HG03378 (cell line): ENCODE results near the gene TBC1D22A.
"Not testable (repeated sequence)": the region's sequence is repeated elsewhere in the genome, so short reads cannot be mapped to it uniquely, and the experiment has no call there.

Experiments used
- ATAC-seq: cut with Tn5 transposase; IDR thresholded peaks from one replicate; pipeline ENCODE4 v1.9.1; 2021; ENCODE audit warnings: mild to moderate bottlenecking, moderate library complexity; ENCODE audit not compliant: unreplicated experiment

The TBC1D22A gene

DNA sequence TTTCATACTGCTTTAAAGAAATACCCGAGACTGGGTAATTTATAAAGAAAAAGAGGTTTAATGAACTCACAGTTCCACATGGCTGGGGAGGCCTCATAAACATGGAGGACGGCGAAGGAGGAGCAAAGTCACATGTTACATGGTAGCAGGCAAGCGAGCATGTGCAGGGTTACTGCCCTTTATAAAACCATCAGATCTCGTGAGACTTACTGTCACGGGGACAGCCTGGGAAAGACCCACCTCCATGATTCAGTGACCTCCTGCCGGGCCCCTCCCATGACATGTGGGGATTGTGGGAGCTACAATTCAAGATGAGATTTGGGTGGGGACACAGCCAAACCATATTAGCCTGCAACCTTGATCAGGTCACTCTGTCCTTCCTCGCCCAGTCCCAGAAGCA lies 378.5 kb downstream of the TBC1D22A start:
- ATAC-seq = not testable (repeated sequence)

DNA sequence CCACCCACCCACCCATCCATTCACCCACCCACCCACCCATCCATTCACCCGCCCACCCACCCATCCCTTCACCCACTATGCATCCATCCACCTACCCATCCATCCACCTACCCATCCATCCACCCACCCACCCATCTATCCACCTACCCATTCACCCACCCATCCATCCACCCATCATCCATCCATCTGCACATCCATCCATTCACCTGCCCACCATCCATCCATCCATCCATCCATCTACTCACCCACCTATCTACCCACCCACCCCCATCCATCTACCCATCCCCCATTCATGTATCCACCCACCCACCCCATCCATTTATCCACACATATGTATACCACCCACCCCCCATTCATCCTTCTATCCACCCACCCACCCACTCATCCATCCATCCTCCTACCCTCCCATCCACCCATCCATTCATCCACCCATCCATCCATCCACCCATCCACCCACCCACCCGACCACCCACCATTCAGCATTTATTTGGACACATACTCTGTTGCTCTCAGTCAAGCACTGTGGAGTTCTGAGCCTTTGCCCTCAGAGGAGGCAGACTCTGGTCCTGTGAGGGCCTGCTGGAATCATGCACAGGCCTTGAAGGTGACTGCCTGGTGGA lies 380.1 kb downstream of the TBC1D22A start:
- no peak for ATAC-seq

DNA sequence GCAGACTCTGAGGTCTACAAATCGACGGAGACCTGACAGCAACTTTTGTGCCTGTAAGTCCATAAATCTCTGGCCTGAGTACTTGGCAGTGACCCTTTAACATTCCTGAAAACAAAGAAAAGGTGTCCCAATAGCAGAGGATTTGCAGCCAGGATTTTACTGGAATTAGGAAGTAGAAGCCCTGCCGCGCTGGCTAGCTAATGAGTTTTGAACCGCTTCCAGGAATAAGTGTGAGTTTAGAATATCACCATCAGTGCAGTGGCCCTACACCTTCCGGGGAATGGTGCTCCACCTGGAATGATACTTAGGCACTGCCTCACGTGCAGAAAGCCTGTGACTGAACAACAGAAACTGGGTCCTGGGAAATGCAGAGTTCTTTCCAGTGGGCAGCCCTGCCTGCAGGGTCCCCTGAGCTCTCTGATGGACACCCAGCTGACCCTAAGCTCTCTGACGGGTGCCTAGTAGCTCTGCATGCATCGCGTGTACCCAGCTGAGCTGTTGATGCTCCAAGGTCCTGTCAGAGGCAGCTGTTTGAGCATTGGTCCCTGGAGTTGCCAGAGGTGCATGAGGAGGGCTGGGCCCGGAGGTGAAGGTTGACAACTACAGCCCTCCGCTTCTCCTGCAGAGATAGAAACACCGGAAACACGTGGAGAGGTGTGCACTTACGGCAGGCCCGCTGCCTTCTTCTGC lies 380.9 kb downstream of the TBC1D22A start:
- ATAC-seq = no peak

DNA sequence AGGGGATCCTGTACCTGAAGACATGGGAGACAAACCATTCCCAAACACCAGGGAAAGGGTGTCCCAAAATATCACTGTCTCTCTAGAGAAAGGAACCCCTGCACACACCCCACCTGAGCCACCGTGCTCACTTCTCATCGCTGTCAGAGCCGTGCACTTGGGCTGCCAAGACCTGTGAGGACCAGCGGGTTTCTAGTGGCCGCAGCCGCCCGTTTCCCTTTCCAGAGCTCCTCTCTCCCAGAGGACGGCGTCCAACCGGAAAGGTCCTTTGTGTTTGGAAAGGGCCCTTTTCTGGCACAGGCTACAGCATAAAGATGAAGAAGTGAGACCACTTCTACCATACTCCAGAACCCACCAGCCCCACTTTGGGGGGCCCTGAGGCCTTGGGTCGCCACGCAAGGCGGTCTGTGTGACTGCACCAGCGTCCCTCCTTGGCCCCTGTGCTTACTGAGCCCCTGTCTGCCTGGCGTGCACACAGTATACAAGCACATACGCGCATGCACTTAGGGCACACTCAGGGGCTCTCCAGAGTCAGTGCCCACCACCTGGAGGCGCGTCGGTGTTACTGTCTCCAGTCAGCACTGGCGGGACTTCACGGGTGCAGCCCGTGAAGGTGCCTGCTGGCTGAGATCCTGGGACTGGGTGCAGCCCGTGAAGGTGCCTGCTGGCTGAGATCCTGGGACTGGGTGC lies 381.8 kb downstream of the TBC1D22A start:
- no peak for ATAC-seq

DNA sequence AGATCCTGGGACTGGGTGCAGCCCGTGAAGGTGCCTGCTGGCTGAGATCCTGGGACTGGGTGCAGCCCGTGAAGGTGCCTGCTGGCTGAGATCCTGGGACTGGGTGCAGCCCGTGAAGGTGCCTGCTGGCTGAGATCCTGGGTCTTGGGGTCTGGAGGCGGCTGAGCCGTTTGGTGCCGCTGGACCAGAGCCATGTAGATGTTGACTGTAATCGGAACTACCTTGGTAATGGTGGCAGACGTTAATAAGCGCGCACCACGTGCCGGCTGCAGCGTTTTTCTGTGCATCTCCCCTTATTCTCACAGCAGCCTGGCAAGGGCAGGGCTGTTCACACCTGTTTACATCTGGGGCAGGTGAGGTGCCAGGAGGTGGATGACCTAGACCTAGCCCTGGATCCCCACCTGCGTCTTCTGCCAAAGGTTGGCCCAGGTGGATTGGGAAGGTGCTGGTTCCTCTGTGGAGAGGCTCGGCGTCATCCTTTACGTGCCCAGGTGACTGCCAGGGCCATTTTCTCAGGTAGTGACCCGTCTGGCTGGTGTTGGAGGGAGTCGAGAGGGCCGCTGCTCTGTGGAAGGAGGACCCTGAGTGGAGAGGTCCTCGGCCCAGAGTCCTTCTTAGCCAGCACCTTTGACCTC lies 382.5 kb downstream of the TBC1D22A start:
- no peak for ATAC-seq

DNA sequence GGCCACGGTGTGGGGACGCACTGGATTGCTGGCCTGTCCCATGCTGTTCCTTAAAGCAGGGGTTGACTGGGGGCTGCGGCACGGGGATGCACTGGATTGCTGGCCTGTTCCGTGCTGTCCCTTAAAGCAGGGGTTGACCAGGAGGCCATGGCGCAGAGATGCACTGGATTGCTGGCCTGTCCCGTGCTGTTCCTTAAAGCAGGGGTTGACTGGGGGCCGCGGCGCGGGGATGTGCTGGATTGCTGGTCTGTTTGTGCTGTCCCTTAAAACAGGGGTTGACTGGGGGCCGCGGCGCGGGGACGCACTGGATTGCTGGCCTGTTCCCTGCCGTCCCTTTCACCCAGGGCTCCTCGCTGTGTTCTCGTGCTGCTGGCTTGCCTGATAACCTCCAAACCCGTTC lies 383.4 kb downstream of the TBC1D22A start:
- ATAC-seq = no peak

DNA sequence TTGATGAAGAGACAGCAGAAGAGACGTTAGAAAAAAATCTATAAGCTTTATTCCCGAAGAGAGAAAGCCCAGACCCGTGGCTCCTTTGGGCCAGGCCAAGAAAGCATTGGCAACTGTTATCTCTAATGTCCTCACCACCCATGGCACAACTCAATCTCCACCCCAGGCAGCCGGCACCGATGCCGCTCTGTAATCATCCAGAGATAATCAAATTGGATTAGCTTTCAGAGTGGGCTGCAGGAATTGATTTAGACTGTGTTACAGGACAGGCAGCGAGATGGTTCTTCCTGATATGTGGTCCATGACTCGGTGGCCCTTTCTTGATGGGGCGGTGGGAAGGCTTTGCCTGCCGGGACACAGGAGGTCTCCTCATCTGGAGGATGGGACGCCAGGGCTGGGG lies 383.9 kb downstream of the TBC1D22A start:
- ATAC-seq = no peak

DNA sequence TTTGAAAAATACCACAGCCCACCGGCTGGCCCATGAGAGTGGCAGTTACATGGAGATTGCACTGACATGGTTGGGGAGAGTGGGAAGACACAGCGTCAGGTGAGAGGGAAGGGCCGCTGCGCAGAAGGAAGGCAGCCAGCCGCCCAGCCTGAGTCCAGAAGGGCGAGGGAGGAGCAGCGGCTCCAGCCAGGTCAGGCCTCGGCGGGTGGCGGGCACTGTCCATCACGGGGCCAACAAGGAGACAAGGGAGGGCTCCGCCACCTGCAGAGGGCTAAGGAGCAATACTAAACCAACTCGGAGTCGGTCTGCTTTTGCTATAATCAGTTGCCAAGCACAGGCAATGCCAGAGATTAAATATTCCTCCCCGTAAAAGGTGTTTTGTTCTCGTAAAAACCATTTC lies 384.5 kb downstream of the TBC1D22A start:
- ATAC-seq = no peak

DNA sequence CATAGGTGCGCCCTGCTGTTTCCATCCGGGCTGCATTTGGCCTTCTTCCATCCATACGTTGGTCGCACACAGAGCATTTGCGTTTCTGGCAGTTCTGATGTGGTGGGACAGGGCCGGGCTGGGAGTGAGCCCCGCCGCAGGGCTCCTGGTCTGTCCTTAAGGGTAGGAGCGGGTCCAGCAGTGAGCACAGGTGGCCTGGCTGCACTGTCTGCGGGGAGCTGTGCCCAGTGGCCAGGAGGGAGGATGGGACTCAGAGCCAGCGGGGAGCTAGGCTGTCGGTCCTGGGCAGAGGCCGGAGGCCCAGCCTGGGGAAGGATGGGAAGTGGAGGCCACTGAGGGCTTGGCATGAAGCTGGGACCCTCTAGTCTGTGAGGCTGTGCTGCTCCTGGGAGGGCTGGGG lies 385.1 kb downstream of the TBC1D22A start:
- ATAC-seq = no peak

DNA sequence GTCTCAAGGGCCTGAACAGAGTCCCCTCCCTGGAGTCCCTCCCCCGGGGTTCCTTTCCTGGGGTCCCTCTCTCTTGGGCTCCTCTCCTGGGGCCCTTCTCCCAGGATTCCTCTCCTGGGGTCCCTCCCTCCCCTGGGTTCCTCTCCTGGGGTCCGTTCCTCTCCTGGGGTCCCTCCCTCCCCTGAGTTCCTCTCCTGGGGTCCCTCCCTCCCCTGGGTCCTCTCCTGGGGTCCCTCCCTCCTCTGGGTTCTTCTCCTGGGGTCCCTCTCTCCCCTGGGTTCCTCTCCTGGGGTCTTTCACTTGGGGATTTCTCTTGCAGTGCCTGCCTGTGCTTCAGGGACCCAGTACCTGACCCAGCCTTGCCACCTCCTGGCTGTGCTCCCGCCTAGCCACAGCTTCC lies 386.1 kb downstream of the TBC1D22A start:
- no peak for ATAC-seq

DNA sequence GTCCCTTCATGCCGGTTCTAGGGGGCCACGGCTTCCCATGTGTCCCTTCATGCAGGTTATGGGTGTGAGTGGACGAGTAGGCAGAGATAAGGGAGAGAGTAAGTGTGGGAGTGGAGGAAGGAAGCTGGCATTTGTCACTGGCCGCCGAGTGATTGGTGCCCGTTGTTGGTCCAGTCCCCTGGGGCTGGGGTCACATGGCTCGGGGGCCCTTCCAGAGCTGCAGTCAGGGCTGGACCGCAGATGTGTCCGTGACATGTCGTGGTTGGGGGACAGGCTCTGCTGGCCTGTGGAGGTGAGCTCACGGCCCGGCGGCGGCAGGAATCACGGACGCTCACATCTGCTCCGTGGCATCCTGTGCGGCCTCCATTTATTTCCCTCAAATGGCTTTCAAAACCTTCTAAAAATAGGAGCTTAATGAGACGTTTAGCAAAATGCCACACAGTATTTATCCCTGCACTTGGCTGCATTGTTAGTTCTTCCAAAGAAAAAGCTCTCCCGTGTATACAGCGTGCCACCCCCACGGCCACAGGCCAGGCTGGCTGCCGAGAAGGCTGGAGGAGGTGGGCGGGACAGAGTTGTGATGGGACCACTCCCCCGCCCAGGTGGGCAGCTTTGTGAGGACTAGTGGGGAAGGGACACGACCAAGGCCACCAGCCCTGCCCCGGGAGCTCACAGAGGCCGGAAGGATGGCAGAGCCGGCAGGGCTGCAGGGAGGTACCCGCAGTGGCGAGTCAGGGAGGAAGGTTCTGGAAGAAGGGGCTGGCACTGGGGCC lies 386.7 kb downstream of the TBC1D22A start:
- ATAC-seq = no peak

DNA sequence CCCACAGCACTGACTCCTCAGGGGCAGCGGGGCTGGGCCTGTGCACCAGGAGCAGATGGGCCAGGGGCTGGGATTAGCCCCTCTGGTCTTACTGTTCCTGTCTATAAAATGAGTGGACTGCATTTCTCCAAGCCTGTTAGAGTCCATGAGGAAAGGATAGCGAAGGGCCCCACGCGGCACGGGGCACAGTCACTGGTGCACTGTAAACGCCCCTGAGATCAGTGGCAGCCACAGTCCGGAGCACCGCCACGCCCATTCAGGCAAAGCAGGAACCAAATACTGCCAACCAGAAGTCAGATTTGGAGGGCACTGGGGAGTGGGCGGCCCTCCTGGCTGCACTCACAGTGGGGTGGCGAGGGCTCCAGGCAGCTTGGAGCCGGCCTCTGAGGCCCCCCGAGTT lies 387.5 kb downstream of the TBC1D22A start:
- ATAC-seq = no peak

DNA sequence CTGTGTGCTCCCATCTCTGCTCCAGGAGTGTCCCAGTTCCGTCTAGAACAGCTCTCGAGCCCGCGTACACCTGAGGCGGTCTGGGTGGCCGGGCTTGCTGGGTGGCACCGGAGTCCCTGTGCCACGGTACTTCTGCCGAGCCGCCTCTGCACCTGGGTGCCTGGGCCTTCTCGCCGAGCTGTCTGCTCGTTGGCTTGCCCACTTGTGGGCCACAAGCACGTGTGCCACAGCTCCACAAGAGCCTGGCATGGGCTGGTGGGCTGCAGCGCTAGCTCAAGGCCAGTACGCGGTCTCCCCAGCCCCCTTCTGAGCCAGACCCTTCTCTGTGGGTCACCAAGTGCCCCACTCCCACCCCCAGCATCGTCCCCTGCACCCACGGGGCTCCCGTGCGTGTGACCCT lies 388.0 kb downstream of the TBC1D22A start:
- no peak for ATAC-seq

DNA sequence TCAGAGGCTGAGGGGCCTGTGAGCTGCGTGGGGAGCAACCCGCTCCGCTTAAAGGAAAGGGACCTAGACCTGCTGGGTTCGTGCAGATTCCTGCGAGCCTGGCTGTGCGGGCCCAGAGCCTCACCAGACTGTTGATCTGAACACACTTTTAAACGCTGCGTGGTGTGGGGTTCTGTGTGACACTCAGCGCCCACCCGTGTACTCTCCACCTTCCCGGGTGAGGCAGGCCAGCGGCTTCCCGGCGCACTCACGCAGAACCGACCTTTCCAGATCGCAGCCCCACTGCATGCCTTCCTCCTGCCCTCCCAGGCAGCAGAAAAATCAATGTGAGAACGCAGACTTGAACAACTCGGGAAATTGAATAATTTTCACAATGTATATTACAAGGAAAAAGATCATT lies 388.6 kb downstream of the TBC1D22A start:
- ATAC-seq = no peak

DNA sequence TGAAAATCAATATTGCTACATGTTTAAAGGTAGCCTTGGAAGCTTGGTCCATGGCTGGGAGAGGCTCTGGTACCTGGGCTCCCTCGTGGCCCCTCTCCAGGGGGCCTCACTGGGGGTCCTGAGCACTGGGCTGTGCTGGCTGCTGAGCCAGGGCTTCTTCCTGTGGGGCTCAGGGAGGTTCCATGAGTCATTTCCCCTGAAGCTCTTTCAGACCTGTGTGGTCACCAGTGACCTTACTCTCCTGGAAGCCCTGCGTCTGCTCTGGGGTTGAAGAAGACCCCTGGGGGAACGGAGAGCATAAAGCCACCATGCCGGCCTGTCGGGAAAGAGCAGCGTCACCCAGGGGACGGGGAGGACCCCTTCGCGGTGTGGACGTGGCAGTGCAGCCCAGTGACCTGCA lies 389.0 kb downstream of the TBC1D22A start:
- ATAC-seq = no peak

DNA sequence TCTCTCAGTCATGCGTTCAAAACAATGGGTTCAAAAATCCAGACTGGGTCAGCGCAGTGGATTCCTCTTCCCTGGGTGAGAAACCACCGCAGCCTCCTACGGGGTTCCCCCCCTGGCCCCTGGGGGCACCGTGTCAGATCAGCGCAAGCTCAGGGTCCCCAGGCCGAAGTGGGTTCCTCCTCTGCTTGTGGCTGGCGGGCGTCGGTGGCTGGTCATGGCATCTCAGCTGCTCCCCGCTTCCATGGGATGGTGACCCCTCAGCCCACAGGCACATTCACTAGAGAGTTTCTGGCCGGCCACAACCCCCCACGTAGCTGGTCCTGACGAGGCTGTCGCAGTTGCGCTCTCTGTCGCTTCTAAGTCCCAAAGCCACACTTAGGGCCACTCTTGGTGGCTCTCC lies 389.8 kb downstream of the TBC1D22A start:
- ATAC-seq = no peak

DNA sequence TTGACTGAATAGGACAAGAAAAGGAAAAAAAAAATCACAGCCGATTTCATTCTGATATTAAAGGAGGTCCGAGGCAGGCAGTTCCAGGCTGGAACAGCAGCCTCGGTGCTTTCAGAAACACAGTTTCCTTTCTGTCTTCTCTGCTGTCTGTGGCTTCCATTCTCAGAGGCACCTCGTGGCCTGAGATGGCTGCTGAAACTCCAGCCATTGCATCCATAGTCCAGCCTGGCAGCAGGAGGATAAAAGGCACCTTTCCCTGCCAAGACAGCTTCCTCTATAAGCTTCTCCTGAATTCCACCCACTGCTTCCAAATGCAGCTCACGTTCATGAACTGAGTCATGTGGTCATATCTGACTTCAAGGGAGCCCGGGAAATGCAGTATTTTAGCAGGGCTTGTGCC lies 390.5 kb downstream of the TBC1D22A start:
- no peak for ATAC-seq

DNA sequence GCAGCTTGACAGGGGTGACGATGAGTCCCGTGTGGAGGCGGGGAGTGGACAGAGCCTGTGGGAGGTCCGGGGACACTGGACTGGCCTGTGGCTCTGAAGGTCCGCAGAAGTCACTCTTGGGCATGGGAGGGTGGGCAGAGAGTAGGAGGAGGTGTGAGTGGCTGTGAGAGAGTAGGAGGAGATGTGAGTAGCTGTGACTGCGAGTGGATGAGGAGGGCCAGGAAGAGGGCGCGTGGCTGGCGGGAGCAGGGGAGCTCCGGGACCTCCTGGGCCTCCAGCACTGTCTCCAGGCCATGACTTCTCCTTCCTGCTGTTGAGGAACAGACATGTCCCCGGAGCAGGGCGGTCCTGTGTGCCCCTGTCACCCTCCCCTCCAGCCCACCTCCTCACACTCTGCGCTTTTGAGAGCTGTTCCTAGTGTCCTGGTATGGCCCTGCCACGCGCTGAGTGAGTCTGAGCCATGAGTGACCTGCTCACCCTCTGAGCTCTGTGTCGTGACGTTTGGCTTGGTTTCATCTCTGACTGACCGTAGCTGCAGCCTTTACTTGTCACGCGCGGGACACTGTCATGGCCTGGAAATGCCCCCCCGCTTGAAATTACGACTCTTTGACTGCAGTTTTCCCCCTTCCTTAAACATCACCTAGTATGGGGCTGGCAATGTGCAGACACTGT lies 391.5 kb downstream of the TBC1D22A start:
- no peak for ATAC-seq

DNA sequence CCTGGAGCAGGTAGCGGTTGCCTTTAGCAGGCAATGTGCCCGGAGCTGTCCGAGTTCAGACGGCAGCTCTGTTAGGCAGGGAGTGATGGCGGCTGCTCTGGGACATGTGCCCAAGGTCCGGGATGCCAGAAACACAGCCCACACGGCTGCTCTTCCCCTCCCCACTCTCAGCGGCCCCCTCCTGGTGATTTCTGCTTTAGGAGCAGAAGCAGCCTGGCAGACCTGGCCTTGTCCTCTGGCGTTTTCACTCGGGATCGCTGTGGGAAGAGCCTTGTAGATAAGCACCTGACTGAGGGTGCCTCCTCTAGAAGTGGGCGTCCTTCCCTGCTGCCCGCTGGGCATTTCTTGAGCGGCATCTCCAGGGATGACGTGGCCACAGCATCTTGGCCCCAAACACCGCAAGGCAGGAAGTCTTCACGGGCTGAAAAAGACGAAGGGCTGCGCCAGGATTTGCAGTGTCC lies 392.2 kb downstream of the TBC1D22A start:
- ATAC-seq = no peak

DNA sequence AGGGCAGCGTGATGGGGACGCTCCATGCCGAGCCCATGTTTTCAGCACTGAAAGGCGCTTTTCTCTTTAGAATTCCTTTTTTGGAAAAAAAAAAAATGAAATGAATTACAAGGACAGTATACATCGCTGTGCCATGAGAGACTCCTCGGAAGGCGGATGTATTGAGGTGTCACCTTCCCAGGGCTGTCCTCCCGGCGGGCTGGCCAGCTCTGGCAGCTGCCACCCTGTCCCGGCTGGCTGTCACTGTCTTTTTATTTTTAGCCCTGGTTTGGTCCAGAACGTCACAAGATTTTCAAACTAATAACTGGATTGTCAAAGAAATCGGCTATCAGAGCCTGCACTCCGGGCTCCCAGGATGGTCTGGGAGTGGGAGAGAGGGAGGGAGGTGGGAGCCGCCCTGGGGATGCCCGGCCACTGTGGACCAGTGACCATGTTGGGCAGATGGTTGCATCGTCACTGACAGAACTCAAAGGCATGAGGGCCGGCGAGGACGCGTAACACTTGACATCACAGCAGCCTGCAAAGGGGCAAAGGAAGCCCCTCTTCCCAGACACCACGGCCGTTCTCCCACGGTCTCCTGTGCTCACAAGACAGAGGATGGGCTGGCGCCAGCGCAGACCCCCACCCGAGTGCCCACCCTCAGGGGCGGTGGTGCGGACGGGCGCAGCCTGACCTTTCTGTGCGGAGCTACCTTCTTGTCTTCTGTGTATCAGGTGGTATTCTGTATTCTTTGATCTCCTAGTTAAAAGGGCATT lies 392.9 kb downstream of the TBC1D22A start:
- no peak for ATAC-seq
